ENCODE data around the gene DYNC1H1. TPM values are rescaled to one million over a fixed set of nuclear protein-coding genes. Genes with fewer than 3 reads are reported as not detected.

Gene DYNC1H1
- polyA plus RNA-seq, 12 donors, result 256 to 329 (median 278) TPM; not detected in 1

GRCh38 chr14:102086972-102087761, 122.8 kb downstream of the DYNC1H1 start, which contains the start of gene HSP90AA1:
HSP90AA1 (minus strand) TSS chr14:102087044; CDS start chr14:102086378, 666 bp downstream.
- DNase-seq, result peak; percentile 94

DNA sequence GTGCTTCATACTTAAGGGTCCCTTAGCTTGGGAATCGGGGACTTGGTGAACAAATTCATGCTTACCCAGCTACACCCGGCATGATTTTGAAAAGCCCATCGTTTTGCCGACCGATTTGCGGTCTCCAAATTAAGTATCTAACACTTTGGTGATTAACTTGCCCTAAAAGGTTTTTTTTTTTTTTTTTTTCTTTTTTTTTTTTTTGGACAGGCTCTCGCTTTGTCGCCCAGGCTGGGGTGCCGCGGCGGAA, 123.3 kb downstream of the DYNC1H1 start:
- DNase-seq, result no peak

- DNase-seq, result peak; percentile 53
These were observed 123.8 kb downstream of the DYNC1H1 start for GRCh38 chr14:102088012-102088792.

- no peak for DNase-seq
These were observed 125.4 kb downstream of the DYNC1H1 start for GRCh38 chr14:102089621-102090343.

GRCh38 chr14:102090713-102091112, 126.3 kb downstream of the DYNC1H1 start:
- no peak for DNase-seq

DNA sequence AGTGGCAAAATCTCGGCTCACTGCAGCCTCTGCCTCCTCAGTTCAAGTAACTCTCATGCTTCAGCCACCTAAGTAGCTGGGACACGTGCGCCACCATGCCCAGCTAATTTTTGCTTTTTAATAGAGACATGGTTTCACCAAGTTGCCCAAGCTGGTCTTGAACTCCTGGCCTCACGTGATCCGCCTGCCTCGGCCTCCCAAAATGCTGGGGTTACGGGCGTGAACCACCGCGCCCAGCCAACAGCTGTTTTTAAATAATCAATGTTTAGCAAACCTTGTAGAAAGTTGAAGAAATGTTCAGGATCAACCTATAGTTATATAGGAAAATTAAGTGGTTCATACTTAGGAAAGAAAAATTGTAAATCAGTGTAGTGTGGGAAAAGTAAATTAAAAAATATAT, 128.4 kb downstream of the DYNC1H1 start:
- no peak for DNase-seq

GRCh38 chr14:102094101-102094500, 129.7 kb downstream of the DYNC1H1 start:
- DNase-seq, result no peak

- no peak for DNase-seq
These were observed 131.0 kb downstream of the DYNC1H1 start for GRCh38 chr14:102095231-102095870.

GRCh38 chr14:102095871-102096568, 131.6 kb downstream of the DYNC1H1 start:
- DNase-seq, result no peak

DNA sequence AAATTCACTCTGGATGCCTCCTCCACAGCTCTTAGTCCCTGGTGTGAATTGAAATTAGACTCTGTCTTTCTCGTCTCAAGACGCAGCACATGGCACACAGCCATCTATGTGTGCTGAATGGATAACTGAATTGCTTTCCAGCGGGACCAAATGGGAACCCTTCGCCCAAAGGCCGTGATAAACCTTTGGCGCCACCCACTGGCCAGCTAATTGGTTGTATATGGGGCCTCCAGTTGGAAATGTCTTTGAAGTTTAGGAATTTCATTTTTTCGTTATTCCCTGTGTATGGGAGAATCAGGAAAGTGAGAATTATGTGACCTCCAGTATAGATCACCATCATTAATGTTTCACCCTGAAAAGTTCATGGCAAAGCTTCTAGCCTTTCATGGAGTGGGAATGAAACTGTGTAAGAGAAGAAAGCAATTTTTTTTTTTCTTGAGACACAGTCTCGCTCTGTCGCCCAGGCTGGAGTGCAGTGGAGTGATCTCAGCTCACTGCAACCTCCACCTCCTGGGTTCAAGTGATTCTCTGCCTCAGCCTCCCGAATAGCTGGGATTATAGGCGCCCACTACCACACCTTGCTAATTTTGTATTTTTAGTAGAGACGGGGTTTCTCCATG, 132.3 kb downstream of the DYNC1H1 start:
- peak; percentile 87 for DNase-seq

DNA sequence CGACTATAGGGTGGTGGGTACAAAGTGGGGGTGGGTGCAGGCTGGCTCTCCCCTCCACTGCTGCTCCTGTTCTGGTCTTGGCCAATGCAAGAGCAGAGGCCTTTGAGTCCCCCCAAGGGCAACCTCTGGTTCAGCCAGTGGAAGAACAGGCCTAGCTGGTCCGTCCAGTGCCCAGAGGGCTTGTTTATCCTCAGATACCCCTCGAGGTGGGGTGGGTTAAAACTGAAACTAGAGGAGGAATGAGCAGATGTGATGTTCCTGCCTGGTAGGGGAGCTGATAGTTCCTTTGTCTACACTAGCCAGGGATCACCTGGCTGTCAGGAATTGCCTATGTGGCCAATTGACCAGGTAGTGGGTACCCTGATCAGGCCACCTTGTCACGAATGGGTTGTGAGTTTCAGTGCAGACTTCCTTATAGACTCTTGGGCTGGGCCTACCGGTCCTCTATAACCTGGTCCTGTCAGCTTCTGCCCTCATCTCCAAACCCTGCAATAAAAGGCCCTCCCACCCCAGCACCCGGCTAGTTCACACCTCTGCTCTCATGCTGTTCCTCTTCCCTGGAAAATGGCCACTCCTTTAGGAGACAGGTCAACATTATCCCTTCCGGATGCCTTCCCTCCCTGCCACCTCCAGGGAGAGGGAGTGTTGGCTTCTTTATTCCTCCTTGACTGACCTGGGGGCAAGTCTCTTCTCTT, 133.2 kb downstream of the DYNC1H1 start:
- DNase-seq, result no peak

- no peak for DNase-seq
These were observed 138.8 kb downstream of the DYNC1H1 start for GRCh38 chr14:102103062-102103695.

DNA sequence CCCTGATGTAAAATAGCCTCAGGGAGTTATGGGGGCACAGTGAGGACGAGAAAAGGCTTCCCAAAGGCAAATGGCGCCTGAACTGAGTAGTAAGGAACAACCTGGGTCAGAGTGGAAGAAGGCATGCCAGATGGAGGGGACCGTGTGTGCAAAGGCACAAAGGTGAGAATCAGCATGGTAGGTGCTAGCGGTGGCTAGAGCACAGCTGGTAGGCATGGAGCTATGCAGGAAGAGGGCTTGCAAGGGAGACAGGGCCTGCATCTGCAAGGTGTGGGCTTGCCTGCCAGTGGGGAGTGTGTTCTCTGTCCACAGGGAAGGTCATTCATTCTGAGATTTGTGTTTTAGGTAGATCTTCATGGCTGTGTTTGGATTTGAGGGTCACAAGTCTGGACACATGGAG, 141.0 kb downstream of the DYNC1H1 start:
- DNase-seq, result no peak

Other genes with a start within 250 kb of the DYNC1H1 start
- 100 to 1,000 TPM in 1 of 12 donors, 10 to 100 TPM in 10, not detected in 1; 59.5 to 103 (median 74.5) TPM for gene PPP2R5C, start 202.9 kb upstream of the DYNC1H1 start, polyA plus RNA-seq (ENCODE audit: insufficient read length in 12 of 12)
- gene HSP90AA1, start 122.5 kb downstream of the DYNC1H1 start, polyA plus RNA-seq (ENCODE audit: insufficient read length in 12 of 12), result 100 to 1,000 TPM; 263 to 396 (median 339) TPM
- gene WDR20, start 175.3 kb downstream of the DYNC1H1 start, polyA plus RNA-seq (ENCODE audit: insufficient read length in 12 of 12), result 10 to 100 TPM in 11 of 12 donors, not detected in 1; 22.5 to 45.4 (median 25.4) TPM

Data from muscle of arm (tissue), 12 donors.